Nephron (organoid): Measurements from ENCODE around the gene RFX2.

ENCODE experiments used
- H3K27ac Mint-ChIP-seq, 3 experiments: 2 replicates each; pipeline ENCODE4 v1.8.0; 2020; ENCODE audit warnings: mixed read lengths in 3 of 3, mild to moderate bottlenecking in 2 of 3, moderate library complexity in 1 of 3
- H3K27me3 Mint-ChIP-seq: 2 replicates; pipeline ENCODE4 v1.8.0; 2021; ENCODE audit warnings: low read depth, mild to moderate bottlenecking, moderate library complexity, mixed read lengths
- H3K36me3 Mint-ChIP-seq: 2 replicates; pipeline ENCODE4 v1.8.0; 2020; ENCODE audit warnings: low read depth, mixed read lengths
- H3K4me1 Mint-ChIP-seq: 2 replicates; pipeline ENCODE4 v1.8.0; 2020; ENCODE audit warnings: mixed read lengths
- H3K4me3 Mint-ChIP-seq, 3 experiments: 2 replicates each; pipeline ENCODE4 v1.8.0; 2020; ENCODE audit warnings: mild to moderate bottlenecking in 3 of 3, mixed read lengths in 3 of 3, moderate library complexity in 2 of 3
- H3K9me3 Mint-ChIP-seq: 2 replicates; pipeline ENCODE4 v1.8.0; 2020; ENCODE audit warnings: mixed read lengths
- TF ChIP-seq, protein P1 (sequence below), 3 experiments: fragments of 200-600 bp; sonication (generic); IDR thresholded peaks; one replicate each; pipeline ENCODE4 v1.5.0; 2021; ENCODE audit warnings: antibody characterized with exemption in 3 of 3; ENCODE audit not compliant: unreplicated experiment in 3 of 3

RFX2 gene

DNA sequence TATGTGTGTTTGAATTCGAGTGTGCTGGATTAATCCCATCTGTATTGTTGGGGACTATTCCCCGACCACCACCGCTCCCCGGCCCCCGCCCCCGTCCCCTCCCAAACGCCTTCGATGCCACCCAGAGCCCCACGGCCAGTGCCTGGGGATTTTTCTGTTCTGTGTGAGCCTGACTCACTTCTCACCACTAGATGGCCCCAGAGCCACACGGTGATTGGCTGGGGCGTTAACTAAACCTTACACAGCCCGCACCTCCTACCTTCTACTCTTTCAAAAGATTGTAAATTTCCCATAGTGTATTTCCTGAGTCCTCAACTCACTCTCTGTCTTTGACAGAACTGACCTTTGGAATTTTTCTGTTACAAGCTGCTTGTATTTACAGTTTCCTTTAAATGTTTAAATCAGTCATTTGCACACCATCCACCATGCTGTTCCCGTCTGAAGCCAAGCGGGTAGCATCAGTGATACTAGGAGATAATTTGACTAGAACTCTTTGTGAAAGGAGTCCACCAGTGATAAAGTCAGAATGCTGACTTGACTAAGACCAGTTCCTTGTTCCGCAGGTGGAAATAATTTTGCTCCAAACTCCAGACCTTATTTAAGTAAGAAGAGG lies 61.4 kb downstream of the RFX2 start:
- Mint-ChIP-seq H3K4me3 (peak overlapping the region; percentile 6 to 43 (median 34)), H3K27ac (peak overlapping the region in 2 of 3 experiments; percentile 16 to 28), H3K4me1 (peaks cover 9% of the 10 kb centered on the region), H3K9me3 (peaks cover 12% of the 10 kb centered on the region), H3K36me3 (no peaks in the 10 kb centered on the region), H3K27me3 (peaks cover 6% of the 10 kb centered on the region)
- TF ChIP-seq, protein P1, sequence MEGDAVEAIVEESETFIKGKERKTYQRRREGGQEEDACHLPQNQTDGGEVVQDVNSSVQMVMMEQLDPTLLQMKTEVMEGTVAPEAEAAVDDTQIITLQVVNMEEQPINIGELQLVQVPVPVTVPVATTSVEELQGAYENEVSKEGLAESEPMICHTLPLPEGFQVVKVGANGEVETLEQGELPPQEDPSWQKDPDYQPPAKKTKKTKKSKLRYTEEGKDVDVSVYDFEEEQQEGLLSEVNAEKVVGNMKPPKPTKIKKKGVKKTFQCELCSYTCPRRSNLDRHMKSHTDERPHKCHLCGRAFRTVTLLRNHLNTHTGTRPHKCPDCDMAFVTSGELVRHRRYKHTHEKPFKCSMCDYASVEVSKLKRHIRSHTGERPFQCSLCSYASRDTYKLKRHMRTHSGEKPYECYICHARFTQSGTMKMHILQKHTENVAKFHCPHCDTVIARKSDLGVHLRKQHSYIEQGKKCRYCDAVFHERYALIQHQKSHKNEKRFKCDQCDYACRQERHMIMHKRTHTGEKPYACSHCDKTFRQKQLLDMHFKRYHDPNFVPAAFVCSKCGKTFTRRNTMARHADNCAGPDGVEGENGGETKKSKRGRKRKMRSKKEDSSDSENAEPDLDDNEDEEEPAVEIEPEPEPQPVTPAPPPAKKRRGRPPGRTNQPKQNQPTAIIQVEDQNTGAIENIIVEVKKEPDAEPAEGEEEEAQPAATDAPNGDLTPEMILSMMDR (IDR thresholded peaks at IDR 0.05; ENCODE audit: unreplicated experiment in 3 of 3): peak; percentile 83 to 87 (median 87)

DNA sequence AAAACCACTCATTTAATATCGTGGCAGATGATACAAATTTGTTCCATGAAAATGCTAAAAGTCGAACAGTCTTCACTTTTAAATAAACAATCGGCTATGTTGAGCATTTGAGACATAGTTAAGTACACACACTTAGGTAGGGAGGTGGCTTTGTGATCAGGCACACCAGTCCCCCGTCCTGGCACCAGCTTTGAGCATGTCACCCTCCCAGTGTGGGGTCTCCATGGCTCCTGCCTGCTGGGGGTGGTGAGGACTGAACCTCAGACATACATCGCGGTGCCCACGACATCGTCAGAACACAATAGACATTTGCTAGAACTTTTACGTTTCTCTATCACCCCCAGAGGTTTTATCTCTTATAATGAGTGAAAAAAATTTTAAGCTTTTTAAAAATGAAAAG lies 62.0 kb downstream of the RFX2 start:
- peaks cover 6% of the 10 kb centered on the region for H3K27me3 Mint-ChIP-seq
- TF ChIP-seq, protein P1 (IDR thresholded peaks at IDR 0.05; ENCODE audit: unreplicated experiment in 3 of 3): no peak
- no peak overlapping the region for H3K27ac Mint-ChIP-seq
- H3K36me3 Mint-ChIP-seq: no peaks in the 10 kb centered on the region
- H3K4me3 Mint-ChIP-seq: peak overlapping the region; percentile 50 to 57 (median 51)
- peaks cover 9% of the 10 kb centered on the region for H3K4me1 Mint-ChIP-seq
- peaks cover 11% of the 10 kb centered on the region for H3K9me3 Mint-ChIP-seq

DNA sequence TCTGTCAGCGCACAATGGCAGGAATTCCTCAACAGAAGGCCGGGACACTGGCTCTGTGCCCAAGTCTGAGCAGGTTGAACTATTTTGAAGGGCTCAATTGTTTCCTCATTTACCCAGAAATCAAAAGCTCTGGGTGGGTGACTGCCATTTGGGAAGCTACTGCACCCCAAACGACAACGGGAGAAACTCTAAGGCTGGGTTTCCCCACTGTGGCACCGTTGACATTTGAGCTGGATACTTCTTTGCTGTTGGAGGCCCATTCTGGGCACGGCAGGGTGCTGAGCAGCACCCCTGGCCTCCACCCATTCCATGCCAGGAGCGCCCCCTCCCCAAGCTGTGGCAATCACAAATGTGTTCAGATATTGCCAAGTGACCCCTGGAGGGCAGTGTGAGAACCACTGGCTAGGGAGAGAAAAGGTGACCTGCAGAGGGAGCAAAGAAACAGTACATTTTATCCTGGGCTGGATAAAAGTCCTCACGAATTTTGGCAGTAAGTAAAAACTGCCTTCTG lies 62.5 kb downstream of the RFX2 start:
- peaks cover 9% of the 10 kb centered on the region for H3K4me1 Mint-ChIP-seq
- H3K27me3 Mint-ChIP-seq: peaks cover 6% of the 10 kb centered on the region
- H3K27ac Mint-ChIP-seq: no peak overlapping the region
- H3K9me3 Mint-ChIP-seq: peaks cover 8% of the 10 kb centered on the region
- H3K36me3 Mint-ChIP-seq: no peaks in the 10 kb centered on the region
- H3K4me3 Mint-ChIP-seq: peak overlapping the region; percentile 50 to 57 (median 51)
- TF ChIP-seq, protein P1 (IDR thresholded peaks at IDR 0.05; ENCODE audit: unreplicated experiment in 3 of 3): peak; percentile 55 to 82 (median 75)

DNA sequence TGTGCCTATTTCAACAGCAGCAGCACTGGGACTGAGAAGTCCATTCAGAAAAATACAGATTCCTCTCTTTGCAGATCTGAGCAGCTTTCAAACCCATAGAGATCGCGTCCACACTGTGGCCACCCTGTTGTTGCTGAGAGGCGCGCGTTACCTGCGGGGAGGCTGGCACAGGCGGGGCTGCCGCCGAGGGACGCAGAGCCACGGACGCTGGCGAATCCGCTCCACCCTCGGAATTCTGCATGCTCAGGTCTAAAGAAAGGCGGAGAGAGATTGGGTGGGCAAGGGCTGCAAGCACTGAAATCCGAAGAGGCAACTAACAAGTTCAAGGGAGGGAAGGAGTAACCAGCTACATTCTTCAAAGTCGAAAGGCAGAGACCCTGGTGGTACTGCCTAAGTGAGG lies 63.0 kb downstream of the RFX2 start:
- Mint-ChIP-seq H3K36me3 (no peaks in the 10 kb centered on the region), H3K27me3 (peaks cover 6% of the 10 kb centered on the region)

DNA sequence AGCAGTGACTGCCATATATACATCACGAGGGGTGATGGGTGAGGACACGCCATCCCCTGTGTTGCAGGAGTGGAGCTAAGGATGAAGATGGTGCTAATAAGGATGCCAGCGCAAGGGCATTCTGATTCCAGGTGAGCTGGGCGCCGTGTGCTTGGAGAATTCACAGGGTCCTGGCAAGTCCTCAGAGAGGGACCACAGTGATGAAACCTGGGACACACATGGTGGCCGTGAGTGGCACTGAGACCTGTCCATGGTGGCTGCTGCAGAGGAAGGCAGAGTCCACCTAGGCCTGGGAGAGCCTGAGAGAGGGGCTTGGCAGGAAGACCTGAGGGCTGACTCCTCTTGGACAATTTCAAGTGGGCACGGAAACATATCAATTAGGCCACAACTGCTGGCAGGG lies 65.2 kb downstream of the RFX2 start:
- H3K27ac Mint-ChIP-seq: no peak overlapping the region
- peaks cover 6% of the 10 kb centered on the region for H3K36me3 Mint-ChIP-seq
- no peak overlapping the region for H3K4me3 Mint-ChIP-seq
- H3K4me1 Mint-ChIP-seq: peaks cover 9% of the 10 kb centered on the region
- peaks cover 2% of the 10 kb centered on the region for H3K9me3 Mint-ChIP-seq
- TF ChIP-seq, protein P1 (IDR thresholded peaks at IDR 0.05; ENCODE audit: unreplicated experiment in 3 of 3): no peak
- peaks cover 4% of the 10 kb centered on the region for H3K27me3 Mint-ChIP-seq

More for the DNA sequence above, 63.0 kb downstream of the RFX2 start:
- Mint-ChIP-seq H3K27ac (no peak overlapping the region), H3K4me3 (no peak overlapping the region), H3K9me3 (peaks cover 8% of the 10 kb centered on the region), H3K4me1 (peaks cover 9% of the 10 kb centered on the region)
- TF ChIP-seq, protein P1 (IDR thresholded peaks at IDR 0.05; ENCODE audit: unreplicated experiment in 3 of 3): no peak
